HCT116 (cell line): ENCODE data around the gene TBC1D8. TPM values are rescaled to one million over a fixed set of nuclear protein-coding genes. Genes with fewer than 3 reads are reported as not detected.

Source experiments
- ATAC-seq: fragments of 200-7000 bp; cut with Tn5 transposase; 2 replicates; pipeline ENCODE4 v1.9.1; 2020; ENCODE audit warnings: mild to moderate bottlenecking, moderate library complexity
- BruUV-seq: library from RNA; stranded (reverse); fragments of 400-500 nt; replicated peaks from 2 replicates; lab custom pipeline; 2021; lab: Mats Ljungman, UMichigan
- CTCF ChIA-PET: fragments of 300-600 bp; sonication (Branson Sonifier 250); formaldehyde crosslinking; loops from one replicate; lab custom pipeline; 2021; ENCODE audit warnings: antibody characterized with exemption; lab: Charles Lee
- POLR2A ChIA-PET: fragments of 300-600, 350-600 bp; sonication (Branson Sonifier 250); formaldehyde crosslinking; loops from one replicate; lab custom pipeline; 2021; ENCODE audit warnings: antibody characterized with exemption; lab: Charles Lee
- RAD21 ChIA-PET, 2 experiments: fragments of 300-600 bp; sonication (Branson Sonifier 250); formaldehyde crosslinking; loops; one replicate each; lab custom pipeline; 2023; ENCODE audit warnings: low total read pairs in 2 of 2; ENCODE audit not compliant: uncharacterized antibody in 2 of 2, unreplicated experiment in 2 of 2, low non-redundant PET in 1 of 2; lab: Charles Lee
- DNase-seq: peaks from one replicate; pipeline ENCODE4 v3.0.0-alpha.2; 2010; ENCODE audit warnings: low read depth, low spot score
- H2AFZ ChIP-seq: fragments of 200-600 bp; shearing (Covaris generic), sonication (generic); 2 replicates; pipeline ENCODE4 v1.6.1; 2017; ENCODE audit warnings: low read depth, mixed run types, mixed read lengths, antibody characterized with exemption, low read length; ENCODE audit not compliant: poor library complexity, severe bottlenecking
- H3K27ac ChIP-seq: 2 replicates; pipeline ENCODE4 v1.5.1; 2012; ENCODE audit warnings: low read depth, low read length
- H3K27me3 ChIP-seq: fragments of 200-600 bp; sonication (generic); 2 replicates; pipeline ENCODE4 v1.6.1; 2016; ENCODE audit warnings: mixed run types, low read length, mixed read lengths; ENCODE audit not compliant: insufficient read depth
- H3K36me3 ChIP-seq, 2 experiments: fragments of 200-500 bp in 1 of 2; fragments of 200-600 bp in 1 of 2; sonication (Bioruptor generic) in 1 of 2; sonication (generic) in 1 of 2; 2 replicates each; pipeline versions ENCODE4 v1.5.1 to v1.6.1; 2014 to 2016; ENCODE audit warnings: low read length in 2 of 2, inconsistent platforms in 1 of 2, mixed read lengths in 1 of 2, mixed run types in 1 of 2; ENCODE audit not compliant: insufficient read depth in 2 of 2, control insufficient read depth in 1 of 2
- H3K4me1 ChIP-seq, 2 experiments: fragments of 200-600 bp in 1 of 2; sonication (generic) in 1 of 2; 2 replicates each; pipeline versions ENCODE4 v1.5.1 to v1.6.1; 2012 to 2017; ENCODE audit warnings: low read length in 2 of 2, inconsistent platforms in 1 of 2, mild to moderate bottlenecking in 1 of 2, mixed read lengths in 1 of 2, mixed run types in 1 of 2, moderate library complexity in 1 of 2; ENCODE audit not compliant: insufficient read depth in 2 of 2, control insufficient read depth in 1 of 2
- H3K4me2 ChIP-seq: fragments of 200-600 bp; sonication (generic); 2 replicates; pipeline ENCODE4 v1.6.1; 2017; ENCODE audit warnings: mixed run types, low read length, mixed read lengths
- H3K4me3 ChIP-seq, 2 experiments: fragments of 200-600 bp in 1 of 2; sonication (generic) in 1 of 2; replicated peaks in 1 of 2; 2 replicates each; pipeline ENCODE4 v1.5.1; 2011 to 2016; ENCODE audit warnings: low read length in 2 of 2, control low read depth in 1 of 2, low read depth in 1 of 2, mild to moderate bottlenecking in 1 of 2, mixed read lengths in 1 of 2, mixed run types in 1 of 2
- H3K79me2 ChIP-seq: fragments of 200-600 bp; sonication (generic); 2 replicates; pipeline ENCODE4 v1.6.1; 2017; ENCODE audit warnings: mild to moderate bottlenecking, mixed run types, low read length, moderate library complexity, mixed read lengths; ENCODE audit not compliant: insufficient read depth
- H3K9ac ChIP-seq: fragments of 200-600 bp; sonication (generic); 2 replicates; pipeline ENCODE4 v1.6.1; 2016; ENCODE audit warnings: low read length, mixed read lengths
- H3K9me2 ChIP-seq: fragments of 200-600 bp; sonication (generic), shearing (Covaris generic); 2 replicates; pipeline ENCODE4 v1.6.1; 2017; ENCODE audit warnings: mixed run types, mild to moderate bottlenecking, moderate library complexity; ENCODE audit not compliant: insufficient read depth
- H3K9me3 ChIP-seq, 2 experiments: fragments of 200-500 bp in 1 of 2; fragments of 200-600 bp in 1 of 2; sonication (Bioruptor generic) in 1 of 2; sonication (generic) in 1 of 2; 2 replicates each; pipeline ENCODE4 v1.6.1; 2014 to 2017; ENCODE audit warnings: low read length in 2 of 2, mixed read lengths in 2 of 2, inconsistent platforms in 1 of 2, low read depth in 1 of 2, mild to moderate bottlenecking in 1 of 2, mixed run types in 1 of 2, moderate library complexity in 1 of 2; ENCODE audit not compliant: control insufficient read depth in 1 of 2, insufficient read depth in 1 of 2
- H4K20me1 ChIP-seq: fragments of 200-600 bp; sonication (generic), shearing (Covaris generic); 2 replicates; pipeline ENCODE4 v1.6.1; 2017; ENCODE audit warnings: mixed run types, mild to moderate bottlenecking, moderate library complexity; ENCODE audit not compliant: insufficient read depth
- EGR1 ChIP-seq: IDR thresholded peaks from 2 replicates; pipeline ENCODE4 v1.6.1; 2012; ENCODE audit warnings: low read depth
- FOSL1 ChIP-seq: IDR thresholded peaks from 2 replicates; pipeline ENCODE4 v1.6.1; 2012; ENCODE audit warnings: low read depth
- ZFX ChIP-seq: fragments of 450-650 bp; IDR thresholded peaks from 2 replicates; pipeline ENCODE4 v1.6.1; 2017
- intact Hi-C: fragments of 100-400 bp; cut with micrococcal nuclease; formaldehyde crosslinking; loops from 2 replicates; pipeline ENCODE4 v1.10.0; 2022
- total RNA-seq: library from RNA; stranded (reverse); gene quantifications from one replicate; pipeline ENCODE4 v1.2.1, GENCODE V29; 2021; ENCODE audit not compliant: unreplicated experiment
- TF ChIP-seq, protein P1 (sequence below): IDR thresholded peaks from 2 replicates; pipeline ENCODE4 v1.6.1; 2012
- TF ChIP-seq, protein P2 (sequence below): IDR thresholded peaks from 2 replicates; pipeline ENCODE4 v1.6.1; 2011; ENCODE audit warnings: mild to moderate bottlenecking, low read length, moderate library complexity; ENCODE audit not compliant: insufficient replicate concordance; ENCODE audit errors: extremely low read depth

The TBC1D8 gene
- total RNA-seq, 1 experiment from 2014 or later = 44.0 TPM

DNA sequence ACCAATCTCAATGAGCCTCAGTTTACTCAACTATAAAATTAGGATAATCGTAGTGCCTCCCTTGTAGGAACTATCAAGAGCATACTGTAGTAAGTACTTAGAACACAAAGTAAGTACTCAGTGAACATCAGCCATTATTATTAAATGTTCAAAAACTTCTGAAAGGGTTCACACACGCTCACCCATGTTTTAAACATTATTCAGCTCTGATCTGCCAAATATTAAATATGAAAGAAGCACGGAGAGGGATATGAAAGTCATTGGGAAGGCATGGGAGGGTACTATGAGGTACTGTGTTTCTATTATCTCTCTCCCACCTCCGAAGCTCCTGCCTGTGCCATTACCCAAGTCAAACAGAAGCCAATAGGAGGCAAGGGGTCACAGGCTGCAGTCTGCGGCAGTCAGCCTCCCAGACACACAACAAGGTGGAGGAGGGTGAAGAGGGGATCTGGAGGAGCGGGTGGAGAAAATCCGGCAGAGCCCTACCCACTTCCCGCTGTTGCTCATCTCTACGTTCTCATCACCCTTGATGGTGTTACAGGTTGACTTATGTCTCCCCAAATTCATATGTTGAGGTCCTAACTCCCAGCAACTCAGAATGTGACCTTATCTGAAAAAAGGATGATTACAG, 2.0 kb upstream of the TBC1D8 start:
- TF ChIP-seq, protein P1, sequence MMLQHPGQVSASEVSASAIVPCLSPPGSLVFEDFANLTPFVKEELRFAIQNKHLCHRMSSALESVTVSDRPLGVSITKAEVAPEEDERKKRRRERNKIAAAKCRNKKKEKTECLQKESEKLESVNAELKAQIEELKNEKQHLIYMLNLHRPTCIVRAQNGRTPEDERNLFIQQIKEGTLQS = no peak
- TF ChIP-seq ZFX = no peak
- no peak for TF ChIP-seq EGR1
- TF ChIP-seq, protein P2, sequence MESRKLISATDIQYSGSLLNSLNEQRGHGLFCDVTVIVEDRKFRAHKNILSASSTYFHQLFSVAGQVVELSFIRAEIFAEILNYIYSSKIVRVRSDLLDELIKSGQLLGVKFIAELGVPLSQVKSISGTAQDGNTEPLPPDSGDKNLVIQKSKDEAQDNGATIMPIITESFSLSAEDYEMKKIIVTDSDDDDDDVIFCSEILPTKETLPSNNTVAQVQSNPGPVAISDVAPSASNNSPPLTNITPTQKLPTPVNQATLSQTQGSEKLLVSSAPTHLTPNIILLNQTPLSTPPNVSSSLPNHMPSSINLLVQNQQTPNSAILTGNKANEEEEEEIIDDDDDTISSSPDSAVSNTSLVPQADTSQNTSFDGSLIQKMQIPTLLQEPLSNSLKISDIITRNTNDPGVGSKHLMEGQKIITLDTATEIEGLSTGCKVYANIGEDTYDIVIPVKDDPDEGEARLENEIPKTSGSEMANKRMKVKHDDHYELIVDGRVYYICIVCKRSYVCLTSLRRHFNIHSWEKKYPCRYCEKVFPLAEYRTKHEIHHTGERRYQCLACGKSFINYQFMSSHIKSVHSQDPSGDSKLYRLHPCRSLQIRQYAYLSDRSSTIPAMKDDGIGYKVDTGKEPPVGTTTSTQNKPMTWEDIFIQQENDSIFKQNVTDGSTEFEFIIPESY = no peak
- TF ChIP-seq FOSL1 = no peak
- TF ChIP-seq, all 23 proteins: peak for 0

More for the DNA sequence above, 2.0 kb upstream of the TBC1D8 start:
- no peaks in the 10 kb centered on the region for H3K36me3 ChIP-seq
- no peak overlapping the region for H2AFZ ChIP-seq
- ATAC-seq (no peak), DNase-seq (no peak)
- ChIA-PET RAD21 (interaction anchor here (1.1 to 1.8 kb wide), 4 partner anchors 116 to 558 kb away, joined by 3 to 4 read pairs (median 4); no protein-coding TSS in a partner anchor), POLR2A (interaction anchor here (1.2 to 1.8 kb wide), 2 partner anchors 29 to 151 kb away, joined by 4 read pairs; partner anchors contain the start of gene RPL31), CTCF (interaction anchor here (0.7 to 4.4 kb wide), 14 partner anchors 15 to 546 kb away, joined by 3 to 33 read pairs (median 4); no protein-coding TSS in a partner anchor)
- no peaks in the 10 kb centered on the region for H3K9me3 ChIP-seq
- intact Hi-C loops = loop anchor here (2.0 to 10.0 kb wide), 2 partner anchors 418 to 542 kb away; no protein-coding TSS in a partner anchor
- H3K27ac ChIP-seq = no peak overlapping the region
- H3K79me2 ChIP-seq = peaks cover 26% of the 10 kb centered on the region
- H4K20me1 ChIP-seq = no peaks in the 10 kb centered on the region; the same call in 1 of the 2 replicates
- peaks cover 17 to 39% of the 10 kb centered on the region in 2 experiments for H3K4me1 ChIP-seq
- no peaks in the 10 kb centered on the region for H3K9me2 ChIP-seq
- no peaks in the 10 kb centered on the region for H3K27me3 ChIP-seq
- no TSS peak for BruUV-seq
- no peak overlapping the region for H3K9ac ChIP-seq
- no peak overlapping the region for H3K4me3 ChIP-seq
- H3K4me2 ChIP-seq = 0 out of 2 replicates have a peak overlapping the region, but pooled peaks have one; percentile 78
